HG02763 (cell line): ENCODE results near the gene MYL4.
"Not testable (repeated sequence)": the region's sequence is repeated elsewhere in the genome, so short reads cannot be mapped to it uniquely, and the experiment has no call there.

Experiments used
- ATAC-seq: cut with Tn5 transposase; IDR thresholded peaks from one replicate; pipeline ENCODE4 v1.9.1; 2021; ENCODE audit warnings: mild to moderate bottlenecking, moderate library complexity; ENCODE audit not compliant: unreplicated experiment

MYL4 gene

GRCh38 chr17:47192554-47192953 lies 16.6 kb upstream of the MYL4 start:
- no peak for ATAC-seq

GRCh38 chr17:47193931-47194511 lies 15.1 kb upstream of the MYL4 start:
- no peak for ATAC-seq

- ATAC-seq, result no peak
Measured at GRCh38 chr17:47197821-47198220, 11.3 kb upstream of the MYL4 start.

- no peak for ATAC-seq
Measured at GRCh38 chr17:47199627-47200324, 9.4 kb upstream of the MYL4 start.

- ATAC-seq, result no peak
Measured at GRCh38 chr17:47200325-47200664, 8.9 kb upstream of the MYL4 start.

- ATAC-seq, result no peak
Measured at GRCh38 chr17:47201166-47201565, 8.0 kb upstream of the MYL4 start.

GRCh38 chr17:47203984-47204721 lies 5.0 kb upstream of the MYL4 start:
- ATAC-seq, result no peak

- no peak for ATAC-seq
Measured at GRCh38 chr17:47204722-47205418, 4.3 kb upstream of the MYL4 start.

GRCh38 chr17:47205419-47205963 lies 3.7 kb upstream of the MYL4 start:
- ATAC-seq, result peak; percentile 55

- no peak for ATAC-seq
Measured at GRCh38 chr17:47207143-47208067, 1.7 kb upstream of the MYL4 start.

- ATAC-seq, result no peak
Measured at GRCh38 chr17:47209499-47209898, 351 bp downstream of the MYL4 start.

GRCh38 chr17:47210105-47210504 lies 957 bp downstream of the MYL4 start:
- no peak for ATAC-seq

GRCh38 chr17:47210779-47211178 lies 1.6 kb downstream of the MYL4 start:
- ATAC-seq, result no peak

GRCh38 chr17:47212458-47212857 lies 3.3 kb downstream of the MYL4 start:
- ATAC-seq, result no peak

GRCh38 chr17:47213540-47213939 lies 4.4 kb downstream of the MYL4 start:
- no peak for ATAC-seq

GRCh38 chr17:47214931-47215330 lies 5.8 kb downstream of the MYL4 start:
- no peak for ATAC-seq

- ATAC-seq, result not testable (repeated sequence)
Measured at GRCh38 chr17:47216821-47217220, 7.7 kb downstream of the MYL4 start.

GRCh38 chr17:47217279-47217678 lies 8.1 kb downstream of the MYL4 start:
- ATAC-seq, result not testable (repeated sequence)

- no peak for ATAC-seq
Measured at GRCh38 chr17:47218896-47219430, 9.8 kb downstream of the MYL4 start.
